Thoracic aorta (tissue), 2 donors: ENCODE data around the gene C16orf89. TPM values are rescaled to one million over a fixed set of nuclear protein-coding genes. Genes with fewer than 3 reads are reported as not detected.

Source experiments
- ATAC-seq: fragments of 150-250 bp; one replicate; pipeline ENCODE4 v1.8.0; 2017; ENCODE audit warnings: low read depth; ENCODE audit not compliant: insufficient number of reproducible peaks, low FRiP score
- DNase-seq: peaks from one replicate; pipeline ENCODE4 v3.0.0-alpha.2; 2020; ENCODE audit warnings: low spot score
- H3K27ac ChIP-seq, 2 donors: fragments of 200-600 bp; sonication (generic); 1 replicate in 1 of 2; 2 replicates in 1 of 2; pipeline ENCODE4 v1.5.1; 2016; ENCODE audit warnings: mild to moderate bottlenecking in 2 of 2, moderate library complexity in 2 of 2
- H3K27me3 ChIP-seq: fragments of 200-600 bp; sonication (generic); replicated peaks from 2 replicates; pipeline ENCODE4 v1.6.0; 2016; ENCODE audit warnings: mild to moderate bottlenecking; ENCODE audit not compliant: insufficient read depth
- H3K36me3 ChIP-seq: fragments of 200-600 bp; sonication (generic); one replicate; pipeline ENCODE4 v1.5.1; 2016
- H3K4me1 ChIP-seq, 2 donors: fragments of 200-600 bp; sonication (generic); 1 replicate in 1 of 2; 2 replicates in 1 of 2; pipeline versions ENCODE4 v1.5.1 to v1.6.0; 2016; ENCODE audit warnings: low read depth in 2 of 2, mild to moderate bottlenecking in 1 of 2; ENCODE audit not compliant: control insufficient read depth in 1 of 2
- H3K4me3 ChIP-seq: fragments of 200-600 bp; sonication (generic); 2 replicates; pipeline ENCODE4 v1.5.1; 2016; ENCODE audit warnings: mild to moderate bottlenecking
- H3K9me3 ChIP-seq: fragments of 200-600 bp; sonication (generic); 2 replicates; pipeline ENCODE4 v1.5.1; 2016
- CTCF ChIP-seq: fragments of 200-600 bp; sonication (generic); IDR thresholded peaks from one replicate; pipeline ENCODE4 v1.5.1; 2019; ENCODE audit warnings: antibody characterized with exemption
- total RNA-seq, 2 donors: library from RNA; depleted of rRNA; stranded (reverse); fragments of >200 nt; gene quantifications; one replicate each; pipeline versions ENCODE4 v1.1.0 to v1.2.3, GENCODE V29; 2016

The C16orf89 gene
- total RNA-seq, 2 donors from 2014 or later = 11.6 to 21.4 TPM

GRCh38 chr16:5015887-5016286, 49.9 kb downstream of the C16orf89 start:
- no peaks in the 10 kb centered on the region for H3K4me1 ChIP-seq
- no peaks in the 10 kb centered on the region for H3K36me3 ChIP-seq
- ATAC-seq (no peak), DNase-seq (no peak)
- no peak overlapping the region for H3K27ac ChIP-seq
- H3K9me3 ChIP-seq = no peaks in the 10 kb centered on the region
- no peaks in the 10 kb centered on the region for H3K27me3 ChIP-seq
- no peak for TF ChIP-seq CTCF
- no peak overlapping the region for H3K4me3 ChIP-seq

GRCh38 chr16:5015351-5015750, 50.4 kb downstream of the C16orf89 start:
- DNase-seq (no peak), ATAC-seq (no peak)
- Histone ChIP-seq H3K4me1 (no peaks in the 10 kb centered on the region), H3K27me3 (no peaks in the 10 kb centered on the region), H3K4me3 (no peak overlapping the region), H3K36me3 (no peaks in the 10 kb centered on the region), H3K27ac (no peak overlapping the region), H3K9me3 (no peaks in the 10 kb centered on the region)
- TF ChIP-seq CTCF = no peak

GRCh38 chr16:5012887-5013286, 52.9 kb downstream of the C16orf89 start:
- Histone ChIP-seq H3K9me3 (no peaks in the 10 kb centered on the region), H3K4me1 (no peaks in the 10 kb centered on the region), H3K27me3 (no peaks in the 10 kb centered on the region), H3K4me3 (no peak overlapping the region), H3K27ac (no peak overlapping the region), H3K36me3 (no peaks in the 10 kb centered on the region)
- DNase-seq (no peak), ATAC-seq (no peak)
- TF ChIP-seq CTCF = no peak

GRCh38 chr16:5011637-5012036, 54.1 kb downstream of the C16orf89 start:
- no peak overlapping the region for H3K4me3 ChIP-seq
- no peak for TF ChIP-seq CTCF
- no peaks in the 10 kb centered on the region for H3K36me3 ChIP-seq
- H3K27me3 ChIP-seq = no peaks in the 10 kb centered on the region
- H3K27ac ChIP-seq = no peak overlapping the region
- no peaks in the 10 kb centered on the region for H3K4me1 ChIP-seq
- no peak for DNase-seq
- ATAC-seq = no peak
- no peaks in the 10 kb centered on the region for H3K9me3 ChIP-seq

- DNase-seq (no peak), ATAC-seq (no peak)
- Histone ChIP-seq H3K36me3 (no peaks in the 10 kb centered on the region), H3K27ac (no peak overlapping the region), H3K4me3 (no peak overlapping the region), H3K27me3 (no peaks in the 10 kb centered on the region), H3K9me3 (no peaks in the 10 kb centered on the region), H3K4me1 (no peaks in the 10 kb centered on the region)
- TF ChIP-seq CTCF = no peak
These were observed 55.0 kb downstream of the C16orf89 start for GRCh38 chr16:5010576-5011329.
